HEK293 (cell line): ENCODE measurements around the gene BDH1.

Experiments used
- BCL11A ChIP-seq: fragments of 450-650 bp; formaldehyde crosslinking; IDR thresholded peaks from 2 replicates; pipeline ENCODE4 v1.5.1; 2016; ENCODE audit warnings: low read depth, missing biosample characterization, missing genetic modification characterization
- BCL6B ChIP-seq: fragments of 450-650 bp; formaldehyde crosslinking; IDR thresholded peaks from 2 replicates; pipeline ENCODE4 v1.5.1; 2017; ENCODE audit warnings: missing biosample characterization, missing genetic modification characterization
- KLF10 ChIP-seq: fragments of 450-650 bp; IDR thresholded peaks from 2 replicates; pipeline ENCODE4 v1.5.1; 2018; ENCODE audit warnings: missing biosample characterization, mild to moderate bottlenecking, missing genetic modification characterization
- SP2 ChIP-seq: fragments of 450-650 bp; formaldehyde crosslinking; IDR thresholded peaks from 2 replicates; pipeline ENCODE4 v1.5.1; 2016; ENCODE audit warnings: missing biosample characterization, missing genetic modification characterization
- TRIM28 ChIP-seq: IDR thresholded peaks from 2 replicates; pipeline ENCODE4 v1.6.1; 2011; ENCODE audit warnings: low read length, control low read depth, borderline replicate concordance
- ZBTB10 ChIP-seq: fragments of 450-650 bp; formaldehyde crosslinking; IDR thresholded peaks from 2 replicates; pipeline ENCODE4 v1.5.1; 2016; ENCODE audit warnings: missing biosample characterization, missing genetic modification characterization
- ZBTB7A ChIP-seq: fragments of 450-650 bp; formaldehyde crosslinking; IDR thresholded peaks from 2 replicates; pipeline ENCODE4 v1.5.1; 2016; ENCODE audit warnings: low read depth, missing biosample characterization, missing genetic modification characterization
- ZNF10 ChIP-seq: fragments of 450-650 bp; formaldehyde crosslinking; IDR thresholded peaks from 2 replicates; pipeline ENCODE4 v1.5.1; 2017; ENCODE audit warnings: missing biosample characterization, missing genetic modification characterization
- ZNF792 ChIP-seq: fragments of 450-650 bp; formaldehyde crosslinking; IDR thresholded peaks from 2 replicates; pipeline ENCODE4 v1.5.1; 2016; ENCODE audit warnings: missing biosample characterization, missing genetic modification characterization
- TF ChIP-seq, protein P1 (sequence below): fragments of 450-650 bp; formaldehyde crosslinking; IDR thresholded peaks from 2 replicates; pipeline ENCODE4 v1.5.1; 2016; ENCODE audit warnings: missing biosample characterization, missing genetic modification characterization
- TF ChIP-seq, protein P2 (sequence below): fragments of 450-650 bp; formaldehyde crosslinking; IDR thresholded peaks from 2 replicates; pipeline ENCODE4 v1.5.1; 2016; ENCODE audit warnings: missing biosample characterization, missing genetic modification characterization
- TF ChIP-seq, protein P3 (sequence below): fragments of 450-650 bp; formaldehyde crosslinking; IDR thresholded peaks from 2 replicates; pipeline ENCODE4 v1.5.1; 2016; ENCODE audit warnings: missing biosample characterization, missing genetic modification characterization, borderline replicate concordance
- TF ChIP-seq, protein P4 (sequence below): fragments of 450-650 bp; formaldehyde crosslinking; IDR thresholded peaks from 2 replicates; pipeline ENCODE4 v1.5.1; 2016; ENCODE audit warnings: missing biosample characterization, missing genetic modification characterization

DNA sequence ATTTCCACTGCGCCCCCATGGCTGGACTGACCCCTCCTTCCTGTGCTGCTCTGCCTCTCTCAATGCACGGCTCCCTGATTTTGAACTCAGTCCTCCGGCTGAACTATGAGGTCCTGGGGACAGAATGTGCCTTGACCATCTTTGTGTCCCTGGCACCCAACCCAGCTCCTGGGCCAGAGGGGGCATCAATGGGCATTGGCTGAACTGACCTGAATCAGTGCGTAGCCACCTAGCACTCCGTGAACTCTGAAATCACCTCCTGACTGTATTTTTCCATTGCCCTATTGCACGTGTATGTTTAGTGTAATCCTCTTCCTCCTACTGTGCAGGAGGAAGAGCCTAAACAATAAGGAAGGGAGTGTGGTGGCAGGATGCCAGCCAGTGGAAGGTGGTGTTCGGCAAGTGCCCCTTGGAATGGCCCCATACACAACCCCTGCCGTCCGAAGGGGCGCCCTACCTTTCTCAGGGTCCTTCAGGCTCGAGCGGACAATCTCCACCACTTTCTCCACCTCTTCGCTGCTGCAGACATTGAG, 33.5 kb downstream of the BDH1 start:
- TF ChIP-seq, protein P1, sequence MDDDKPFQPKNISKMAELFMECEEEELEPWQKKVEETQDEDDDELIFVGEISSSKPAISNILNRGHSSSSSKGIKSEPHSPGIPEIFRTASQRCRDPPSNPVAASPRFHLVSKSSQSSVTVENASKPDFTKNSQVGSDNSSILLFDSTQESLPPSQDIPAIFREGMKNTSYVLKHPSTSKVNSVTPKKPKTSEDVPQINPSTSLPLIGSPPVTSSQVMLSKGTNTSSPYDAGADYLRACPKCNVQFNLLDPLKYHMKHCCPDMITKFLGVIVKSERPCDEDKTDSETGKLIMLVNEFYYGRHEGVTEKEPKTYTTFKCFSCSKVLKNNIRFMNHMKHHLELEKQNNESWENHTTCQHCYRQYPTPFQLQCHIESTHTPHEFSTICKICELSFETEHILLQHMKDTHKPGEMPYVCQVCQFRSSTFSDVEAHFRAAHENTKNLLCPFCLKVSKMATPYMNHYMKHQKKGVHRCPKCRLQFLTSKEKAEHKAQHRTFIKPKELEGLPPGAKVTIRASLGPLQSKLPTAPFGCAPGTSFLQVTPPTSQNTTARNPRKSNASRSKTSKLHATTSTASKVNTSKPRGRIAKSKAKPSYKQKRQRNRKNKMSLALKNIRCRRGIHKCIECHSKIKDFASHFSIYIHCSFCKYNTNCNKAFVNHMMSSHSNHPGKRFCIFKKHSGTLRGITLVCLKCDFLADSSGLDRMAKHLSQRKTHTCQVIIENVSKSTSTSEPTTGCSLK (tag by site-specific recombination), result no peak
- TF ChIP-seq ZBTB10 (tag by site-specific recombination), result no peak
- no peak for TF ChIP-seq BCL11A (tag by site-specific recombination)
- TF ChIP-seq, protein P2, sequence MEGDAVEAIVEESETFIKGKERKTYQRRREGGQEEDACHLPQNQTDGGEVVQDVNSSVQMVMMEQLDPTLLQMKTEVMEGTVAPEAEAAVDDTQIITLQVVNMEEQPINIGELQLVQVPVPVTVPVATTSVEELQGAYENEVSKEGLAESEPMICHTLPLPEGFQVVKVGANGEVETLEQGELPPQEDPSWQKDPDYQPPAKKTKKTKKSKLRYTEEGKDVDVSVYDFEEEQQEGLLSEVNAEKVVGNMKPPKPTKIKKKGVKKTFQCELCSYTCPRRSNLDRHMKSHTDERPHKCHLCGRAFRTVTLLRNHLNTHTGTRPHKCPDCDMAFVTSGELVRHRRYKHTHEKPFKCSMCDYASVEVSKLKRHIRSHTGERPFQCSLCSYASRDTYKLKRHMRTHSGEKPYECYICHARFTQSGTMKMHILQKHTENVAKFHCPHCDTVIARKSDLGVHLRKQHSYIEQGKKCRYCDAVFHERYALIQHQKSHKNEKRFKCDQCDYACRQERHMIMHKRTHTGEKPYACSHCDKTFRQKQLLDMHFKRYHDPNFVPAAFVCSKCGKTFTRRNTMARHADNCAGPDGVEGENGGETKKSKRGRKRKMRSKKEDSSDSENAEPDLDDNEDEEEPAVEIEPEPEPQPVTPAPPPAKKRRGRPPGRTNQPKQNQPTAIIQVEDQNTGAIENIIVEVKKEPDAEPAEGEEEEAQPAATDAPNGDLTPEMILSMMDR, result no peak
- no peak for TF ChIP-seq ZBTB7A (tag by site-specific recombination)
- no peak for TF ChIP-seq ZNF792 (tag by site-specific recombination)
- TF ChIP-seq, protein P3, sequence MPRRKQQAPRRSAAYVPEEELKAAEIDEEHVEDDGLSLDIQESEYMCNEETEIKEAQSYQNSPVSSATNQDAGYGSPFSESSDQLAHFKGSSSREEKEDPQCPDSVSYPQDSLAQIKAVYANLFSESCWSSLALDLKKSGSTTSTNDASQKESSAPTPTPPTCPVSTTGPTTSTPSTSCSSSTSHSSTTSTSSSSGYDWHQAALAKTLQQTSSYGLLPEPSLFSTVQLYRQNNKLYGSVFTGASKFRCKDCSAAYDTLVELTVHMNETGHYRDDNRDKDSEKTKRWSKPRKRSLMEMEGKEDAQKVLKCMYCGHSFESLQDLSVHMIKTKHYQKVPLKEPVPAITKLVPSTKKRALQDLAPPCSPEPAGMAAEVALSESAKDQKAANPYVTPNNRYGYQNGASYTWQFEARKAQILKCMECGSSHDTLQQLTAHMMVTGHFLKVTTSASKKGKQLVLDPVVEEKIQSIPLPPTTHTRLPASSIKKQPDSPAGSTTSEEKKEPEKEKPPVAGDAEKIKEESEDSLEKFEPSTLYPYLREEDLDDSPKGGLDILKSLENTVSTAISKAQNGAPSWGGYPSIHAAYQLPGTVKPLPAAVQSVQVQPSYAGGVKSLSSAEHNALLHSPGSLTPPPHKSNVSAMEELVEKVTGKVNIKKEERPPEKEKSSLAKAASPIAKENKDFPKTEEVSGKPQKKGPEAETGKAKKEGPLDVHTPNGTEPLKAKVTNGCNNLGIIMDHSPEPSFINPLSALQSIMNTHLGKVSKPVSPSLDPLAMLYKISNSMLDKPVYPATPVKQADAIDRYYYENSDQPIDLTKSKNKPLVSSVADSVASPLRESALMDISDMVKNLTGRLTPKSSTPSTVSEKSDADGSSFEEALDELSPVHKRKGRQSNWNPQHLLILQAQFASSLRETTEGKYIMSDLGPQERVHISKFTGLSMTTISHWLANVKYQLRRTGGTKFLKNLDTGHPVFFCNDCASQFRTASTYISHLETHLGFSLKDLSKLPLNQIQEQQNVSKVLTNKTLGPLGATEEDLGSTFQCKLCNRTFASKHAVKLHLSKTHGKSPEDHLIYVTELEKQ (tag by site-specific recombination), result no peak
- TF ChIP-seq SP2, result no peak
- TF ChIP-seq BCL6B, result no peak
- TF ChIP-seq KLF10, result no peak
- TF ChIP-seq, protein P4, sequence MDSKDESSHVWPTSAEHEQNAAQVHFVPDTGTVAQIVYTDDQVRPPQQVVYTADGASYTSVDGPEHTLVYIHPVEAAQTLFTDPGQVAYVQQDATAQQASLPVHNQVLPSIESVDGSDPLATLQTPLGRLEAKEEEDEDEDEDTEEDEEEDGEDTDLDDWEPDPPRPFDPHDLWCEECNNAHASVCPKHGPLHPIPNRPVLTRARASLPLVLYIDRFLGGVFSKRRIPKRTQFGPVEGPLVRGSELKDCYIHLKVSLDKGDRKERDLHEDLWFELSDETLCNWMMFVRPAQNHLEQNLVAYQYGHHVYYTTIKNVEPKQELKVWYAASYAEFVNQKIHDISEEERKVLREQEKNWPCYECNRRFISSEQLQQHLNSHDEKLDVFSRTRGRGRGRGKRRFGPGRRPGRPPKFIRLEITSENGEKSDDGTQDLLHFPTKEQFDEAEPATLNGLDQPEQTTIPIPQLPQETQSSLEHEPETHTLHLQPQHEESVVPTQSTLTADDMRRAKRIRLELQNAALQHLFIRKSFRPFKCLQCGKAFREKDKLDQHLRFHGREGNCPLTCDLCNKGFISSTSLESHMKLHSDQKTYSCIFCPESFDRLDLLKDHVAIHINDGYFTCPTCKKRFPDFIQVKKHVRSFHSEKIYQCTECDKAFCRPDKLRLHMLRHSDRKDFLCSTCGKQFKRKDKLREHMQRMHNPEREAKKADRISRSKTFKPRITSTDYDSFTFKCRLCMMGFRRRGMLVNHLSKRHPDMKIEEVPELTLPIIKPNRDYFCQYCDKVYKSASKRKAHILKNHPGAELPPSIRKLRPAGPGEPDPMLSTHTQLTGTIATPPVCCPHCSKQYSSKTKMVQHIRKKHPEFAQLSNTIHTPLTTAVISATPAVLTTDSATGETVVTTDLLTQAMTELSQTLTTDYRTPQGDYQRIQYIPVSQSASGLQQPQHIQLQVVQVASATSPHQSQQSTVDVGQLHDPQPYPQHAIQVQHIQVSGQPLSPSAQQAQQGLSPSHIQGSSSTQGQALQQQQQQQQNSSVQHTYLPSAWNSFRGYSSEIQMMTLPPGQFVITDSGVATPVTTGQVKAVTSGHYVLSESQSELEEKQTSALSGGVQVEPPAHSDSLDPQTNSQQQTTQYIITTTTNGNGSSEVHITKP (tag by site-specific recombination), result no peak
- no peak for TF ChIP-seq ZNF10 (tag by site-specific recombination)
- no peak for TF ChIP-seq TRIM28
